Panc1 (cell line): ENCODE measurements around the gene ABCB8. TPM values are rescaled to one million over a fixed set of nuclear protein-coding genes. Genes with fewer than 3 reads are reported as not detected.

Experiments used
- ATAC-seq: fragments of 200-7000 bp; cut with Tn5 transposase; 2 replicates; pipeline ENCODE4 v1.9.1; 2020; ENCODE audit warnings: mild to moderate bottlenecking, moderate library complexity
- BruUV-seq: library from RNA; stranded (reverse); fragments of 400-500 nt; replicated peaks from 2 replicates; lab custom pipeline; 2021; lab: Mats Ljungman, UMichigan
- CTCF ChIA-PET: fragments of 300-600 bp; sonication (Branson Sonifier 250); formaldehyde crosslinking; loops from one replicate; lab custom pipeline; 2022; ENCODE audit warnings: antibody characterized with exemption; lab: Charles Lee
- POLR2A ChIA-PET: fragments of 300-600 bp; sonication (Branson Sonifier 250); formaldehyde crosslinking; loops from one replicate; lab custom pipeline; 2022; ENCODE audit warnings: antibody characterized with exemption; lab: Charles Lee
- DNase-seq: peaks from one replicate; pipeline ENCODE4 v3.0.0-alpha.2; 2010; ENCODE audit warnings: low read depth, low spot score
- H3K27ac ChIP-seq: 2 replicates; pipeline ENCODE4 v1.5.1; 2011; ENCODE audit warnings: mild to moderate bottlenecking, low read length, inconsistent platforms
- H3K27me3 ChIP-seq: fragments of 200-500 bp; sonication (Bioruptor generic); 2 replicates; pipeline ENCODE4 v1.6.0; 2014; ENCODE audit warnings: low read length, inconsistent platforms; ENCODE audit not compliant: control insufficient read depth, insufficient read depth
- H3K36me3 ChIP-seq: fragments of 200-500 bp; sonication (Bioruptor generic); 2 replicates; pipeline ENCODE4 v1.5.1; 2014; ENCODE audit warnings: inconsistent platforms, mild to moderate bottlenecking, low read length, moderate library complexity; ENCODE audit not compliant: control insufficient read depth, insufficient read depth
- H3K4me1 ChIP-seq: 2 replicates; pipeline ENCODE4 v1.5.1; 2011; ENCODE audit warnings: inconsistent platforms, mild to moderate bottlenecking, low read length, moderate library complexity; ENCODE audit not compliant: control insufficient read depth, insufficient read depth
- H3K4me3 ChIP-seq, 2 experiments: 2 replicates each; pipeline ENCODE4 v1.5.1; 2011 to 2012; ENCODE audit warnings: low read depth in 2 of 2, low read length in 2 of 2, mild to moderate bottlenecking in 2 of 2, inconsistent platforms in 1 of 2, moderate library complexity in 1 of 2
- H3K9me3 ChIP-seq: fragments of 200-500 bp; sonication (Bioruptor generic); 2 replicates; pipeline ENCODE4 v1.5.1; 2014; ENCODE audit warnings: low read depth, mild to moderate bottlenecking, inconsistent platforms, low read length, moderate library complexity; ENCODE audit not compliant: control insufficient read depth, insufficient read depth
- CTCF ChIP-seq: fragments of 450-650 bp; IDR thresholded peaks from 2 replicates; pipeline ENCODE4 v1.5.1; 2017; ENCODE audit warnings: mild to moderate bottlenecking
- POLR2AphosphoS5 ChIP-seq: IDR thresholded peaks from 2 replicates; pipeline ENCODE4 v1.6.1; 2012; ENCODE audit warnings: mild to moderate bottlenecking, low read depth, low read length, moderate library complexity
- REST ChIP-seq, 2 experiments: IDR thresholded peaks; 2 replicates each; pipeline ENCODE4 v1.6.1; 2011 to 2012; ENCODE audit warnings: low read depth in 2 of 2, control low read depth in 1 of 2, low read length in 1 of 2, mild to moderate bottlenecking in 1 of 2, moderate library complexity in 1 of 2; ENCODE audit not compliant: insufficient read depth in 1 of 2
- SIN3A ChIP-seq: IDR thresholded peaks from 2 replicates; pipeline ENCODE4 v1.6.1; 2012; ENCODE audit warnings: low read depth, mild to moderate bottlenecking, low read length, moderate library complexity, borderline replicate concordance; ENCODE audit not compliant: insufficient read depth
- TCF7L2 ChIP-seq: IDR thresholded peaks from 2 replicates; pipeline ENCODE4 v1.6.1; 2011; ENCODE audit warnings: mild to moderate bottlenecking, low read depth, low read length, inconsistent platforms
- in situ Hi-C: cut with HindIII; loops from 2 replicates; pipeline ENCODE4 v1.10.0; 2016; ENCODE audit warnings: low sequenced_read_pairs, low pct_unique_long_range_greater_than_20kb
- intact Hi-C: fragments of 100-400 bp; cut with micrococcal nuclease; formaldehyde crosslinking; loops from one replicate; pipeline ENCODE4 v1.10.0; 2022; ENCODE audit not compliant: unreplicated experiment
- total RNA-seq: library from RNA; stranded (reverse); gene quantifications from one replicate; pipeline ENCODE4 v1.2.1, GENCODE V29; 2021; ENCODE audit not compliant: unreplicated experiment

Gene ABCB8
- total RNA-seq, 1 experiment from 2014 or later, result 49.8 TPM

GRCh38 chr7:151085691-151086620, 57.7 kb downstream of the ABCB8 start, which contains the start of gene AGAP3:
AGAP3 (plus strand) TSS chr7:151086475; CDS start chr7:151086742, 267 bp downstream.
- ATAC-seq, result peak; percentile 65
- H3K4me1 ChIP-seq, result peaks cover 42% of the 10 kb centered on the region
- POLR2A ChIA-PET, result interaction anchor here (1.2 kb wide), 1 partner anchor 25 kb away, joined by 6 read pairs; no protein-coding TSS in a partner anchor

More at GRCh38 chr7:151085691-151086620, 57.7 kb downstream of the ABCB8 start, which contains the start of gene AGAP3:
- Histone ChIP-seq H3K9me3 (no peaks in the 10 kb centered on the region), H3K27me3 (no peaks in the 10 kb centered on the region), H3K4me3 (peak within 1 kb of the TSS; percentile 88 to 93), H3K36me3 (no peaks in the 10 kb centered on the region; the same call in 1 of the 2 replicates), H3K27ac (peak within 1 kb of the TSS; percentile 83)
- CTCF ChIA-PET, result interaction anchor here (1.1 kb wide), 1 partner anchor 18 kb away, joined by 3 read pairs; no protein-coding TSS in a partner anchor
- in situ Hi-C loops, result no loop called here
- intact Hi-C loops, result no loop called here
- no peak for DNase-seq
- BruUV-seq, result no TSS peak
- TF ChIP-seq POLR2AphosphoS5, result peak; percentile 68
- no peak for TF ChIP-seq REST (IDR thresholded peaks at IDR 0.05; ENCODE audit: insufficient read depth in 1 of 2, low read depth in 2 of 2, low read length in 1 of 2)
- TF ChIP-seq TCF7L2, result no peak
- TF ChIP-seq SIN3A, result 0 out of 2 replicates have a peak, but pooled peaks have one; percentile 50
- TF ChIP-seq CTCF, result no peak
